Astrocyte of the spinal cord (primary cell): ENCODE measurements around the gene FOXK2.
"Not testable (repeated sequence)": the region's sequence is repeated elsewhere in the genome, so short reads cannot be mapped to it uniquely, and the experiment has no call there.

ENCODE experiments used
- DNase-seq: peaks from one replicate; pipeline ENCODE4 v3.0.0; 2011; ENCODE audit warnings: low read depth, low spot score
- H3K4me3 ChIP-seq: 2 replicates; pipeline ENCODE4 v1.5.1; 2011; ENCODE audit warnings: low read depth, mild to moderate bottlenecking, low read length, moderate library complexity
- in situ Hi-C: cut with HindIII; loops from 2 replicates; pipeline ENCODE4 v1.10.0; 2017; ENCODE audit warnings: low sequenced_read_pairs
- TF ChIP-seq, protein P1 (sequence below): IDR thresholded peaks from 2 replicates; pipeline ENCODE4 v1.5.1; 2012; ENCODE audit warnings: low read depth, mild to moderate bottlenecking, low read length, inconsistent platforms

FOXK2 gene

DNA sequence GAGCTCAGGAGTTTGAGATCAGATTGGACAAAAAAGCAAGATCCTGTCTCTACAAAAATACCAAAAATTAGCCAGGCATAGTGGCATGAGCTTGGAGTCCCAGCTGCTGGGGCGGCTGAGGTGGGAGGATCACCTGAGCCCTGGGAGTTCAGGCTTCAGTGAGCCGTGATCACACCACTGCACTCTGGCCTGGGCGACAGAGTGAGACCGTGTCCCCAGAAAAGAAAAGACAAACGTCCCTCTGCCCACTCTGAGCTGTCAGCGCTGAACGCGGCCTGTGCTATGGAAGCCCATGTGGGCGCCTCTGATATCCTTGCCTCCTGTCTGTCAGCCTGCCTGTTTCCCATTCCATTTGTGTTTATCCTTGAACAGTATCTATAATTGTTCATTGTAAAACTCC, 50.7 kb downstream of the FOXK2 start:
- in situ Hi-C loops: no loop called here
- DNase-seq: no peak
- TF ChIP-seq, protein P1, sequence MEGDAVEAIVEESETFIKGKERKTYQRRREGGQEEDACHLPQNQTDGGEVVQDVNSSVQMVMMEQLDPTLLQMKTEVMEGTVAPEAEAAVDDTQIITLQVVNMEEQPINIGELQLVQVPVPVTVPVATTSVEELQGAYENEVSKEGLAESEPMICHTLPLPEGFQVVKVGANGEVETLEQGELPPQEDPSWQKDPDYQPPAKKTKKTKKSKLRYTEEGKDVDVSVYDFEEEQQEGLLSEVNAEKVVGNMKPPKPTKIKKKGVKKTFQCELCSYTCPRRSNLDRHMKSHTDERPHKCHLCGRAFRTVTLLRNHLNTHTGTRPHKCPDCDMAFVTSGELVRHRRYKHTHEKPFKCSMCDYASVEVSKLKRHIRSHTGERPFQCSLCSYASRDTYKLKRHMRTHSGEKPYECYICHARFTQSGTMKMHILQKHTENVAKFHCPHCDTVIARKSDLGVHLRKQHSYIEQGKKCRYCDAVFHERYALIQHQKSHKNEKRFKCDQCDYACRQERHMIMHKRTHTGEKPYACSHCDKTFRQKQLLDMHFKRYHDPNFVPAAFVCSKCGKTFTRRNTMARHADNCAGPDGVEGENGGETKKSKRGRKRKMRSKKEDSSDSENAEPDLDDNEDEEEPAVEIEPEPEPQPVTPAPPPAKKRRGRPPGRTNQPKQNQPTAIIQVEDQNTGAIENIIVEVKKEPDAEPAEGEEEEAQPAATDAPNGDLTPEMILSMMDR: no peak
- H3K4me3 ChIP-seq: no peak overlapping the region

DNA sequence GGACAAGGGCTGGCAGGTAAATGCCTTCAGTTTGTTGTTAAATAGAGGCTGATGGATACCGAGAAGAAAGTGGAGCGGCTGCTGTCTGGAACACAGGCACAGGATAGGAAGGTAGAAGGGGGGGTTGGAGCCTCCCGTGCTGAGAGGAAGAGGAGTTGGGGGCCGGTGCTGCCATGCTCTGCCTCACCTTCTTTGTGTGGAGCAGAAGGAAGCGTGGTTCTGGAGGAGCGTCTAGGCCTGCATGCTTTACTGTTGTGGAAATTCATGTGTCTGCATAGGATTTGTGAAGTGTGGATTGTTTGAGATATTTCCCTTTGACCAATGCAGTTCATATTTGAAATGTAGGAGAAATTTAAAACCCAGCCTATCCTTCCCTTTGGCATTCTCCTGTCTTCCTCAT, 52.3 kb downstream of the FOXK2 start:
- in situ Hi-C loops: no loop called here
- TF ChIP-seq, protein P1: no peak
- no peak overlapping the region for H3K4me3 ChIP-seq
- DNase-seq: no peak

DNA sequence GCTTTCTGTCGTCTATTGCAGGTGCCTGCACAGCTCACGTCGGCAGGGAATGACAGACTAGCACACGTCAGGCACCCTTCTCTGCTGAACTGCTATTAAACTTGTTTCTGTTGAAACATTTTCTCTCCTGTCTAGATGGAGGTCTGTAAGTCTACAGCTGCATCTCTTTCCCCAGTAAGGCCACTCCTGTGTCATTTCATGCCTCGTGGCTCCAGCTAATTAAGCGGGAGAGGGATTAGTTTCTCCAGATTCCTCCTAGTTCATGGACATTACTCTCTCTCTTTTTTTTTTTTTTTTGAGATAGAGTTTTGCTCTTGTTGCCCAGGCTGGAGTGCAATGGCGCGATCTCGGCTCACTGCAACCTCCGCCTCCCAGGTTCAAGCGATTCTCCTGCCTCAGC, 54.5 kb downstream of the FOXK2 start:
- in situ Hi-C loops: no loop called here
- H3K4me3 ChIP-seq: no peak overlapping the region
- no peak for DNase-seq
- TF ChIP-seq, protein P1: no peak

DNA sequence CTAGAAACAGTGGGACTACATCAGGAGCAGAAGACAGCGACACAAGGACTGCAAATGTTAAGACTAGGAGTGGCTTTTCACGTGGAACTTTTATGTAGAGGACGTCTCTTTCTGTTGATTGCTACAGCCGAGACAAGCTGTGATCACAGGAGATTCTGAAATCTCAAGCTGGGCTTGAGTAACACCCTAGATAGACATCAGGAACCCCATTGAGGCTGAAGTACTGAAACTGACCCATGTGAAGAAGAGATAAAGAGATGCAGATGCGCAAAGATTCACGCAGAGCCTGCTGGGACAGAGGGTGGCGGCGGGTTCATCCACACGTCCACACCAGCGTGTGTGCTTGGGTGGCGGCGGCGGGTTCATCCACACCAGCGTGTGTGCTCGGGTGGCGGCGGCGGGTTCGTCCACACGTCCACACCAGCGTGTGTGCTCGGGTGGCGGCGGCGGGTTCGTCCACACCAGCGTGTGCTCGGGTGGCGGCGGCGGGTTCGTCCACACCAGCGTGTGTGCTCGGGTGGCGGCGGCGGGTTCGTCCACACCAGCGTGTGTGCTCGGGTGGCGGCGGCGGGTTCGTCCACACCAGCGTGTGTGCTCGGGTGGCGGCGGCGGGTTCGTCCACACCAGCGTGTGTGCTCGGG, 56.2 kb downstream of the FOXK2 start:
- H3K4me3 ChIP-seq, DNase-seq, in situ Hi-C loops: not testable (repeated sequence)

DNA sequence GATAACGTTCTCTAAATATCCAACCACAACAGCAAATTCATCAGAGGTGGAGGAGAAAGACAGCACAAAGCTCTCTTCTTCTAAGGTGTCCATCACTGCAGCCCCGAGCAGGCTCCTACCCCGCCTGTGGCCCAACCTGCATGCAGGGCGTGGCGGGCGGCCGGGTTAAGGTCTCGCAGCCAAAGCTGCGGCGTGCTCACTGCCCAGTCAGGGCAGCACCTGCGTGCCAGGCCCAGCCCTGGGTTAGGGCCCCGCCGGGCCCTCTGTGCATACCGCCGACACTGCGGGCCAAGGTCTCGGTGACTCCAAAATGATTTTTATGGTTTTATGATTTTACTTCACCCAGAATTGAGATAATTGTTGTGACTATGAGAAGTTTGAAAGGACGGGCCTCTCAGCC, 57.8 kb downstream of the FOXK2 start:
- in situ Hi-C loops: no loop called here
- H3K4me3 ChIP-seq: no peak overlapping the region
- TF ChIP-seq, protein P1: no peak
- no peak for DNase-seq

DNA sequence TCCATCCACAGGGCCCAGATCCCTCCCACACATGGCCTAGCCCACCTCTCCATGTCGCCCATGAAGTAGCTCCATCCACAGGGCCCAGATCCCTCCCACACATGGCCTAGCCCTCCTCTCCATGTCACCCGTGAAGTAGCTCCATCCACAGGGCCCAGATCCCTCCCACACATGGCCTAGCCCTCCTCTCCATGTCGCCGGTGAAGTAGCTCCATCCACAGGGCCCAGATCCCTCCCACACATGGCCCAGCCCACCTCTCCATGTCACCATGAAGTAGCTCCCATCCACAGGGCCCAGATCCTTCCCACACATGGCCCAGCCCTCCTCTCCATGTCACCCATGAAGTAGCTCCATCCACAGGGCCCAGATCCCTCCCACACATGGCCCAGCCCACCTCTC, 60.4 kb downstream of the FOXK2 start:
- H3K4me3 ChIP-seq, in situ Hi-C loops, DNase-seq: not testable (repeated sequence)

DNA sequence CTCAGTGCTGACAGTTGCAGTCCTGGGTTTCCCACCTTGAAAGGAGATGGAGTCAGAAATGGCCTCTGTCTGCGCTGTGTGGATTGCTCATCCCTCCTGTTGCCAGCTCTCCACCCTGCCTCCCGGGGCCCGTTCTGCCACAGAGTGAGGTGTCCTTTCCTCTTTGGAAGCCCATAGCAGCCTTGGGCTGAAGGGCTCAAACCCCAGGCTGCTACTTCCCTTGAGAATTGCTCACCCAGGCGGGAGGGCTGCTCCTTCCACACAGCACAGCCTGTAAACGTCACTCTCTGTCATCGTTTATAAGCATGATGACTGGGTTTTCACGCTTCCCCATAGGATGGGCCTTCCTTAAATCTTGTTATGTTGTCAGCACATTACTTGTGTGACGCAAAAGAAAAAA, 62.7 kb downstream of the FOXK2 start:
- peak; percentile 46 for DNase-seq
- H3K4me3 ChIP-seq: no peak overlapping the region
- in situ Hi-C loops: no loop called here
- TF ChIP-seq, protein P1: no peak

DNA sequence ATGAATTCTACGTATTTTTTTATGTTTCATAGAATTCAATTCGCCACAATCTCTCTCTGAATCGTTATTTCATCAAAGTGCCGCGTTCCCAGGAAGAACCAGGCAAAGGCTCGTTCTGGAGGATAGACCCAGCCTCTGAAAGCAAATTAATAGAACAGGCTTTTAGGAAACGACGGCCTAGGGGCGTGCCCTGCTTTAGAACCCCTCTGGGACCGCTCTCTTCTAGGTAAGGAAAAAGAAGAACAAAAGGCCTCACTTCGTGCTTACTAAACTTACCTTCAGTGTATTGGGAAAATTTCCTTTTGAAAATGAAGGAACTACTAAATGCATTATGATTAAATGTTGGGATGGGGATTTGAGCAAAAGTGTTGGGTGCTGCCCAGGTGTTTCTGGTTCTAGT, 63.2 kb downstream of the FOXK2 start:
- no peak for DNase-seq
- in situ Hi-C loops: no loop called here
- H3K4me3 ChIP-seq: no peak overlapping the region
- TF ChIP-seq, protein P1: no peak
